Activated CD4-positive, alpha-beta T cell treated with anti-CD3 and anti-CD28 coated beads, Interleukin-2, amount 10 ng/mL, durations not matched to agents 24 days and 14 days (primary cell): Measurements from ENCODE around the gene PRC1. TPM values are rescaled to one million over a fixed set of nuclear protein-coding genes. Genes with fewer than 3 reads are reported as not detected.
A peak's percentile ranks its signal among the peaks of the same experiment; 100 is the strongest.

ENCODE experiments used
- DNase-seq: peaks from one replicate; pipeline ENCODE4 v3.0.0; 2022
- H3K27ac Mint-ChIP-seq: one replicate; pipeline ENCODE4 v1.8.0; 2022; ENCODE audit warnings: mild to moderate bottlenecking, mixed read lengths
- H3K27me3 Mint-ChIP-seq: one replicate; pipeline ENCODE4 v1.8.0; 2022; ENCODE audit warnings: mixed read lengths
- H3K36me3 Mint-ChIP-seq: one replicate; pipeline ENCODE4 v1.8.0; 2022; ENCODE audit warnings: low read depth, mild to moderate bottlenecking, mixed read lengths
- H3K4me1 Mint-ChIP-seq: one replicate; pipeline ENCODE4 v1.8.0; 2021; ENCODE audit warnings: mixed read lengths
- H3K4me3 Mint-ChIP-seq: one replicate; pipeline ENCODE4 v1.8.0; 2022; ENCODE audit warnings: mild to moderate bottlenecking, moderate library complexity, mixed read lengths
- H3K9me3 Mint-ChIP-seq: one replicate; pipeline ENCODE4 v1.8.0; 2021; ENCODE audit warnings: mixed read lengths
- intact Hi-C: fragments of 100-400 bp; cut with micrococcal nuclease; formaldehyde crosslinking; loops from one replicate; pipeline ENCODE4 v1.15.1; 2023
- total RNA-seq: library from RNA; stranded (reverse); gene quantifications from 2 replicates; pipeline ENCODE4 v1.2.3, GENCODE V29; 2022

Gene PRC1
- total RNA-seq, 1 donor from 2014 or later, result 85.0 TPM

- Mint-ChIP-seq H3K27ac (no peak overlapping the region), H3K9me3 (no peaks in the 10 kb centered on the region), H3K4me1 (peaks cover 2% of the 10 kb centered on the region), H3K36me3 (peaks cover 47% of the 10 kb centered on the region), H3K27me3 (no peaks in the 10 kb centered on the region), H3K4me3 (no peak overlapping the region)
- intact Hi-C loops, result no loop called here
- DNase-seq, result no peak
Observed at GRCh38 chr15:90945091-90945490, 49.2 kb downstream of the PRC1 start.

- Mint-ChIP-seq H3K27me3 (no peaks in the 10 kb centered on the region), H3K27ac (no peak overlapping the region), H3K9me3 (no peaks in the 10 kb centered on the region)
Observed at GRCh38 chr15:90942354-90943120, 51.8 kb downstream of the PRC1 start.

GRCh38 chr15:90941038-90941437 is 53.3 kb downstream of the PRC1 start:
- Mint-ChIP-seq H3K27me3 (no peaks in the 10 kb centered on the region), H3K27ac (no peak overlapping the region), H3K4me1 (peaks cover 11% of the 10 kb centered on the region), H3K9me3 (no peaks in the 10 kb centered on the region), H3K36me3 (peaks cover 56% of the 10 kb centered on the region), H3K4me3 (no peak overlapping the region)
- no peak for DNase-seq
- intact Hi-C loops, result no loop called here

More at GRCh38 chr15:90942354-90943120, 51.8 kb downstream of the PRC1 start:
- Mint-ChIP-seq H3K36me3 (peaks cover 53% of the 10 kb centered on the region), H3K4me3 (no peak overlapping the region), H3K4me1 (peaks cover 2% of the 10 kb centered on the region)
- no peak for DNase-seq
- intact Hi-C loops, result no loop called here

- Mint-ChIP-seq H3K4me3 (no peak overlapping the region), H3K4me1 (peaks cover 13% of the 10 kb centered on the region), H3K27me3 (no peaks in the 10 kb centered on the region), H3K9me3 (no peaks in the 10 kb centered on the region), H3K27ac (no peak overlapping the region), H3K36me3 (peaks cover 50% of the 10 kb centered on the region)
- intact Hi-C loops, result loop anchor here (10.0 kb wide), 2 partner anchors 555 to 1605 kb away; partner anchors contain the start of genes IQGAP1 and POLG
- DNase-seq, result no peak
Observed at GRCh38 chr15:90939756-90940155, 54.6 kb downstream of the PRC1 start.

GRCh38 chr15:90938261-90938660 is 56.1 kb downstream of the PRC1 start:
- Mint-ChIP-seq H3K4me3 (no peak overlapping the region), H3K27me3 (no peaks in the 10 kb centered on the region), H3K4me1 (peaks cover 21% of the 10 kb centered on the region), H3K27ac (no peak overlapping the region), H3K36me3 (peaks cover 43% of the 10 kb centered on the region), H3K9me3 (no peaks in the 10 kb centered on the region)
- DNase-seq, result no peak
- intact Hi-C loops, result loop anchor here (10.0 kb wide), 2 partner anchors 553 to 1603 kb away; partner anchors contain the start of genes IQGAP1 and POLG

GRCh38 chr15:90936823-90937222 is 57.5 kb downstream of the PRC1 start:
- H3K4me3 Mint-ChIP-seq, result peak overlapping the region; percentile 81
- H3K27me3 Mint-ChIP-seq, result no peaks in the 10 kb centered on the region
- H3K4me1 Mint-ChIP-seq, result peaks cover 28% of the 10 kb centered on the region
- intact Hi-C loops, result loop anchor here (10.0 kb wide), 2 partner anchors 552 to 1602 kb away; partner anchors contain the start of genes IQGAP1 and POLG
- H3K27ac Mint-ChIP-seq, result peak overlapping the region; percentile 89
- no peak for DNase-seq
- H3K36me3 Mint-ChIP-seq, result peaks cover 35% of the 10 kb centered on the region
- H3K9me3 Mint-ChIP-seq, result no peaks in the 10 kb centered on the region

- H3K9me3 Mint-ChIP-seq, result no peaks in the 10 kb centered on the region
- peaks cover 38% of the 10 kb centered on the region for H3K4me1 Mint-ChIP-seq
- peaks cover 28% of the 10 kb centered on the region for H3K36me3 Mint-ChIP-seq
- DNase-seq, result peak; percentile 99
- H3K27me3 Mint-ChIP-seq, result no peaks in the 10 kb centered on the region
- peak within 1 kb of the TSS; percentile 81 for H3K4me3 Mint-ChIP-seq
- peak within 1 kb of the TSS; percentile 89 for H3K27ac Mint-ChIP-seq
- intact Hi-C loops, result loop anchor here (1.0 to 10.0 kb wide), 9 partner anchors 19 to 1600 kb away; partner anchors contain the start of genes BLM, IQGAP1, POLG and RCCD1
Observed at GRCh38 chr15:90934949-90935751, 59.2 kb downstream of the PRC1 start, which contains the start of gene UNC45A. UNC45A (plus strand) TSS chr15:90935285; CDS start chr15:90935325, 40 bp downstream.

GRCh38 chr15:90934256-90934948 is 59.9 kb downstream of the PRC1 start:
- peak; percentile 96 for DNase-seq
- no peaks in the 10 kb centered on the region for H3K27me3 Mint-ChIP-seq
- peak overlapping the region; percentile 89 for H3K27ac Mint-ChIP-seq
- H3K36me3 Mint-ChIP-seq, result peaks cover 21% of the 10 kb centered on the region
- intact Hi-C loops, result loop anchor here (1.0 to 10.0 kb wide), 8 partner anchors 32 to 1600 kb away; partner anchors contain the start of genes BLM, IQGAP1 and POLG
- H3K4me3 Mint-ChIP-seq, result peak overlapping the region; percentile 81
- H3K9me3 Mint-ChIP-seq, result no peaks in the 10 kb centered on the region
- H3K4me1 Mint-ChIP-seq, result peaks cover 42% of the 10 kb centered on the region

- Mint-ChIP-seq H3K9me3 (no peaks in the 10 kb centered on the region), H3K36me3 (peaks cover 16% of the 10 kb centered on the region), H3K27me3 (no peaks in the 10 kb centered on the region), H3K4me1 (peaks cover 48% of the 10 kb centered on the region), H3K4me3 (peak overlapping the region; percentile 17), H3K27ac (peak overlapping the region; percentile 74)
- intact Hi-C loops, result loop anchor here (2.0 to 10.0 kb wide), 6 partner anchors 61 to 1598 kb away; partner anchors contain the start of genes CIB1, IQGAP1 and POLG
- no peak for DNase-seq
Observed at GRCh38 chr15:90933301-90933700, 61.0 kb downstream of the PRC1 start.

- Mint-ChIP-seq H3K4me1 (peaks cover 49% of the 10 kb centered on the region), H3K4me3 (peak overlapping the region; percentile 99), H3K9me3 (no peaks in the 10 kb centered on the region), H3K27ac (peak overlapping the region; percentile 99), H3K36me3 (peaks cover 13% of the 10 kb centered on the region), H3K27me3 (no peaks in the 10 kb centered on the region)
- DNase-seq, result no peak
- intact Hi-C loops, result loop anchor here (1.0 to 10.0 kb wide), 7 partner anchors 60 to 1598 kb away; partner anchors contain the start of genes CIB1, IQGAP1, POLG and PRC1
Observed at GRCh38 chr15:90932660-90932991, 61.7 kb downstream of the PRC1 start.

- Mint-ChIP-seq H3K4me3 (peak within 1 kb of the TSS; percentile 99), H3K36me3 (peaks cover 13% of the 10 kb centered on the region), H3K27me3 (no peaks in the 10 kb centered on the region), H3K27ac (peak within 1 kb of the TSS; percentile 99), H3K9me3 (no peaks in the 10 kb centered on the region), H3K4me1 (peaks cover 49% of the 10 kb centered on the region)
- intact Hi-C loops, result loop anchor here (1.0 to 10.0 kb wide), 7 partner anchors 60 to 1597 kb away; partner anchors contain the start of genes CIB1, IQGAP1, POLG and PRC1
- DNase-seq, result peak; percentile 98
Observed at GRCh38 chr15:90931828-90932659, 62.3 kb downstream of the PRC1 start, which contains the start of gene HDDC3. HDDC3 (minus strand) TSS chr15:90932549; CDS start chr15:90932540, 9 bp downstream.

GRCh38 chr15:90931575-90931827 is 62.8 kb downstream of the PRC1 start:
- Mint-ChIP-seq H3K4me3 (peak overlapping the region; percentile 99), H3K36me3 (peaks cover 9% of the 10 kb centered on the region), H3K27ac (peak overlapping the region; percentile 99), H3K9me3 (no peaks in the 10 kb centered on the region), H3K4me1 (peaks cover 44% of the 10 kb centered on the region), H3K27me3 (no peaks in the 10 kb centered on the region)
- intact Hi-C loops, result loop anchor here (5.0 to 10.0 kb wide), 5 partner anchors 59 to 1597 kb away; partner anchors contain the start of genes IQGAP1 and POLG
- DNase-seq, result no peak
